BE2C (cell line): ENCODE data around the gene SSR4.
"Not testable (repeated sequence)": the region's sequence is repeated elsewhere in the genome, so short reads cannot be mapped to it uniquely, and the experiment has no call there.

ENCODE experiments used
- DNase-seq: peaks from one replicate; pipeline ENCODE4 v3.0.0-alpha.2; 2020
- H3K27me3 ChIP-seq: fragments of 250-450 bp; sonication (Bioruptor Pico); 2 replicates; pipeline ENCODE4 v1.5.1; 2020; ENCODE audit warnings: mild to moderate bottlenecking
- H3K36me3 ChIP-seq: fragments of 250-450 bp; sonication (Bioruptor Pico); 2 replicates; pipeline ENCODE4 v1.5.1; 2020; ENCODE audit warnings: mild to moderate bottlenecking
- H3K4me1 ChIP-seq: fragments of 250-450 bp; sonication (Bioruptor Pico); 2 replicates; pipeline ENCODE4 v1.5.1; 2020
- H3K4me3 ChIP-seq: 2 replicates; pipeline ENCODE4 v1.5.1; 2011; ENCODE audit warnings: low read depth, low read length
- H3K9me3 ChIP-seq: fragments of 250-450 bp; sonication (Bioruptor Pico); 2 replicates; pipeline ENCODE4 v1.5.1; 2020
- TF ChIP-seq, protein P1 (sequence below): IDR thresholded peaks from 2 replicates; pipeline ENCODE4 v1.5.1; 2012; ENCODE audit warnings: mild to moderate bottlenecking, low read depth, low read length

Gene SSR4

GRCh38 chrX:153813161-153813560 is 18.7 kb downstream of the SSR4 start:
- no peaks in the 10 kb centered on the region for H3K9me3 ChIP-seq
- TF ChIP-seq, protein P1, sequence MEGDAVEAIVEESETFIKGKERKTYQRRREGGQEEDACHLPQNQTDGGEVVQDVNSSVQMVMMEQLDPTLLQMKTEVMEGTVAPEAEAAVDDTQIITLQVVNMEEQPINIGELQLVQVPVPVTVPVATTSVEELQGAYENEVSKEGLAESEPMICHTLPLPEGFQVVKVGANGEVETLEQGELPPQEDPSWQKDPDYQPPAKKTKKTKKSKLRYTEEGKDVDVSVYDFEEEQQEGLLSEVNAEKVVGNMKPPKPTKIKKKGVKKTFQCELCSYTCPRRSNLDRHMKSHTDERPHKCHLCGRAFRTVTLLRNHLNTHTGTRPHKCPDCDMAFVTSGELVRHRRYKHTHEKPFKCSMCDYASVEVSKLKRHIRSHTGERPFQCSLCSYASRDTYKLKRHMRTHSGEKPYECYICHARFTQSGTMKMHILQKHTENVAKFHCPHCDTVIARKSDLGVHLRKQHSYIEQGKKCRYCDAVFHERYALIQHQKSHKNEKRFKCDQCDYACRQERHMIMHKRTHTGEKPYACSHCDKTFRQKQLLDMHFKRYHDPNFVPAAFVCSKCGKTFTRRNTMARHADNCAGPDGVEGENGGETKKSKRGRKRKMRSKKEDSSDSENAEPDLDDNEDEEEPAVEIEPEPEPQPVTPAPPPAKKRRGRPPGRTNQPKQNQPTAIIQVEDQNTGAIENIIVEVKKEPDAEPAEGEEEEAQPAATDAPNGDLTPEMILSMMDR = no peak
- H3K36me3 ChIP-seq = no peaks in the 10 kb centered on the region
- no peak overlapping the region for H3K4me3 ChIP-seq
- DNase-seq = no peak
- no peaks in the 10 kb centered on the region for H3K4me1 ChIP-seq
- H3K27me3 ChIP-seq = no peaks in the 10 kb centered on the region

- TF ChIP-seq, protein P1 = no peak
- DNase-seq = no peak
These were observed 20.3 kb downstream of the SSR4 start for GRCh38 chrX:153814591-153815315.

DNA sequence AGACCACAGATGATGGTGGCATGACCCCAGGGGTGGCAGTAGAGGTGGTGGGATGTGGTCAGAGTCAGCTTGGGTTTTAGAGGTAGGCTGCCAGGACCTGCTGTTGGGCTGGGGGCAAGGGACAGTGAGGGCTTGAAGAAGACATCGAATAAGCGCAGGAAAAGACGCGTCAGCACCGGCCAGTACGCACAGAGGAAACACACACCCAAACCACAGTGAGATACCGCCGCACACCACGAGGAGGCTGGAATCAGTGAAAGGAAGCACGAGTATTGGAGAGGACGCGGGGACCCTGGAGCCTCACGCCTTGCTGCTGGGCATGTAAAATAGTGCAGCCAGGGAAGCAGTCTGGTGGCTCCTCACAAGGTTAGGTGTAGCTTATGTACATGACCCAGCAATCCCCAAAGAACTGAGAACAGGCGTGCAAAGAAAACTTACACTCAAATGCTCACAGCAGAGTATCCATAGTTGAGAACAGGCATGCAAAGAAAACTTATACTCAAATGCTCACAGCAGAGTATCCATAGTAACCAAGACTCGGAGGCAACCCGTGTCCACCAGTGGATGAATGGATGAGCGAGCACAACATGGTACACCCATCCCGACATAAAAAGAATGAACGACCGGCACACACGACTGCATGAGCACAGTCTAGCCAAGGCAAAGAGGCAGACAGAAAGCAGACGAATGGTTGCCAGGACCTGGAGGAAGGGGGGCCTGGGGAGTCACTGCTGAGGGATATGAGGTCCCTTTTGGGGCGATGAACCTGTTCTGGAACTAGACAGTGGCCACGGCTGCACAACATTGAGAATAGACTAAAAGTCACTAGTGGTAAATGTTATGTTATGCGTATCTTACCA is 22.6 kb downstream of the SSR4 start:
- Histone ChIP-seq H3K36me3 (no peaks in the 10 kb centered on the region), H3K9me3 (no peaks in the 10 kb centered on the region), H3K4me3 (no peak overlapping the region), H3K27me3 (no peaks in the 10 kb centered on the region), H3K4me1 (peaks cover 5% of the 10 kb centered on the region)
- TF ChIP-seq, protein P1 = no peak
- no peak for DNase-seq

More at GRCh38 chrX:153814591-153815315, 20.3 kb downstream of the SSR4 start:
- H3K4me3 ChIP-seq = no peak overlapping the region
- no peaks in the 10 kb centered on the region; the same call in 1 of the 2 replicates for H3K4me1 ChIP-seq
- no peaks in the 10 kb centered on the region for H3K9me3 ChIP-seq
- no peaks in the 10 kb centered on the region for H3K27me3 ChIP-seq
- no peaks in the 10 kb centered on the region for H3K36me3 ChIP-seq

GRCh38 chrX:153818064-153818463 is 23.6 kb downstream of the SSR4 start:
- H3K27me3 ChIP-seq, H3K36me3 ChIP-seq, H3K4me3 ChIP-seq, H3K9me3 ChIP-seq, H3K4me1 ChIP-seq, DNase-seq: not testable (repeated sequence)

GRCh38 chrX:153818571-153819383 is 24.3 kb downstream of the SSR4 start:
- no peaks in the 10 kb centered on the region for H3K36me3 ChIP-seq
- TF ChIP-seq, protein P1 = no peak
- no peaks in the 10 kb centered on the region for H3K27me3 ChIP-seq
- peak; percentile 79 for DNase-seq
- H3K4me1 ChIP-seq = peaks cover 5% of the 10 kb centered on the region
- H3K9me3 ChIP-seq = no peaks in the 10 kb centered on the region
- H3K4me3 ChIP-seq = peak overlapping the region; percentile 50

GRCh38 chrX:153819384-153820040 is 25.0 kb downstream of the SSR4 start:
- Histone ChIP-seq H3K36me3 (no peaks in the 10 kb centered on the region), H3K4me3 (peak overlapping the region; percentile 50), H3K4me1 (peaks cover 5% of the 10 kb centered on the region), H3K9me3 (no peaks in the 10 kb centered on the region), H3K27me3 (no peaks in the 10 kb centered on the region)
- TF ChIP-seq, protein P1 = no peak
- DNase-seq = no peak
